ENCODE data around the gene GEN1.

DNA sequence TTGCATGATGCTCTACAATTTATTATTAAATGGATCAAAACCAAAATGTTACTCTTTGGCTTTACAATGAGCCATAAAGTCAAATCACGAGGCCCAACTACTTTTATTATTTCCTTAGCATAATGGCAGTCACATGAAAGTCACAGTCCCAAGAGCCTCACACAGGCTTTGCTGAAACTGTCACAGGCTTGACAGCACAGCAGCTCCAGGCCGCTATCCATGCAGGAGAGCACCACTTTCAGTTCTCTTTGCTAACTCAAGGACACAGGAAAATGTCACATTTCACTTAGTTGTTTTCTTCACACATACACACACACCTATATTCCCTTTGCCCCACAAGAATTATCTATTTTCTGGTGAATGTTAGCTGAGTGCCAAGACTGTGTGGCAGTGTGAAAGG is 51.2 kb downstream of the GEN1 start:
- no peak for TF ChIP-seq POLR2A (IDR thresholded peaks at IDR 0.05)
- no peak for TF ChIP-seq POLR2AphosphoS5 (IDR thresholded peaks at IDR 0.05)
- no peak for TF ChIP-seq CTCF (IDR thresholded peaks at IDR 0.05)
